Cardiac fibroblast (primary cell): ENCODE measurements around the gene MOCS3.

Experiments used
- DNase-seq, 2 donors: peaks; one replicate each; pipeline versions ENCODE4 v3.0.0 to v3.0.0-alpha.2; 2010; ENCODE audit warnings: low read depth in 2 of 2
- H3K4me3 ChIP-seq, 2 donors: replicated peaks in 1 of 2; 1 replicate in 1 of 2; 2 replicates in 1 of 2; pipeline ENCODE4 v1.5.1; 2011; ENCODE audit warnings: low read depth in 2 of 2, low read length in 2 of 2, mild to moderate bottlenecking in 2 of 2, moderate library complexity in 1 of 2
- TF ChIP-seq, protein P1 (sequence below): IDR thresholded peaks from one replicate; pipeline ENCODE4 v1.5.1; 2011; ENCODE audit warnings: low read depth, mild to moderate bottlenecking, low read length, inconsistent platforms

MOCS3 gene

DNA sequence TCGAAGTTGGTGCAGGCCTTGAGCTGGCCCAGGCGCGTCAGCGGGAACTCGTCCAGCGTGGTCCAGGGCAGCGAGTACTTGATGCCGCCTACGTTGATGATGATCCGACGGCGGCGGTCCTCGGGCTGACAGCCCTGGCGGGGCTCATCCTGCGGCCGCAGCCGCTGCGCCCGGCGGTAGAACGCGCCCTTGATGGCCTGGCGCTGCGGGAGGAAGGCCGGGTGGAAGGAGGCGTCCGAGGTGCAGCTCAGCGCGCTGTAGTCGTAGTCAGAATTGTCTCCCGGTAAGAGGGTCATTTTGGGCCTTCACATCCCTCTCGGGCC lies 51.4 kb downstream of the MOCS3 start:
- no peak for DNase-seq
- TF ChIP-seq, protein P1, sequence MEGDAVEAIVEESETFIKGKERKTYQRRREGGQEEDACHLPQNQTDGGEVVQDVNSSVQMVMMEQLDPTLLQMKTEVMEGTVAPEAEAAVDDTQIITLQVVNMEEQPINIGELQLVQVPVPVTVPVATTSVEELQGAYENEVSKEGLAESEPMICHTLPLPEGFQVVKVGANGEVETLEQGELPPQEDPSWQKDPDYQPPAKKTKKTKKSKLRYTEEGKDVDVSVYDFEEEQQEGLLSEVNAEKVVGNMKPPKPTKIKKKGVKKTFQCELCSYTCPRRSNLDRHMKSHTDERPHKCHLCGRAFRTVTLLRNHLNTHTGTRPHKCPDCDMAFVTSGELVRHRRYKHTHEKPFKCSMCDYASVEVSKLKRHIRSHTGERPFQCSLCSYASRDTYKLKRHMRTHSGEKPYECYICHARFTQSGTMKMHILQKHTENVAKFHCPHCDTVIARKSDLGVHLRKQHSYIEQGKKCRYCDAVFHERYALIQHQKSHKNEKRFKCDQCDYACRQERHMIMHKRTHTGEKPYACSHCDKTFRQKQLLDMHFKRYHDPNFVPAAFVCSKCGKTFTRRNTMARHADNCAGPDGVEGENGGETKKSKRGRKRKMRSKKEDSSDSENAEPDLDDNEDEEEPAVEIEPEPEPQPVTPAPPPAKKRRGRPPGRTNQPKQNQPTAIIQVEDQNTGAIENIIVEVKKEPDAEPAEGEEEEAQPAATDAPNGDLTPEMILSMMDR = no peak
- H3K4me3 ChIP-seq = no peak overlapping the region

DNA sequence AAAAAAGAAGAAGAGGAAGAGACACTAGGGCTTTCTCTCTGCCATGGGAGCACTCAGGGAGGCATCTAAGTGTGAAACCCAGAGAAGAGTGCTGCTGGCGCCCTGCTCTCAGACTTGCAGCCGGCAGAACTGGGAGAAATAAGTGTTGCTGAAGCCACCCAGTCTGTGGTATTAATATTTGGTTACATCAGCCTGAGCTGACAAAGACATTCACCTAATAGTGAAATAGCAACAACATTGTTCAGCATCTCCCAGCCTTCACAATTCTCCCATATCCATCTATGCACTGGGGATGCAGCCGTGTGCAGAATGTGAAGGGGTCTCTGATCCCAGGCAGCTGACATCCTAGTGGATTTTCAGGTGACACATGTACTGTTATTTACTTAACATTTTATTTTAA lies 52.3 kb downstream of the MOCS3 start:
- TF ChIP-seq, protein P1 = no peak
- no peak overlapping the region for H3K4me3 ChIP-seq
- no peak for DNase-seq

DNA sequence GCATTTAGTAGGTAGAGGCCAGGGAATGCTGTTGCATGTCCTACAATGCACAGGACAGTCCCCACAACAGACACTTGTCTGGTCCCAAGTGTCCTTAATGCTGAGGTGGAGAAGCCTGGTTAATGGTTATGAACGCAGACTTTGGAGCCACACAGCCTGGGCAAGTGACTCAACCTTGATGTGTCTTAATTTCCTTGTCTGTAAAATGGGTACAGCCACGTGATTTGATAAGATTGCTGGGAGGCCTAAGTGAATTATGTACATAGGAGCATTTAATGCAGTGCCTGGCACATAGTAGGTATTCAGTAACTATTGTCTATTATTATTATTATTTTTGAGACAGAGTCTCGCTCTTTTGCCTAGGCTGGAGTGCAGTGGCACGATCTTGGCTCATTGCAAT lies 52.9 kb downstream of the MOCS3 start:
- DNase-seq = no peak
- H3K4me3 ChIP-seq = no peak overlapping the region
- TF ChIP-seq, protein P1 = no peak

DNA sequence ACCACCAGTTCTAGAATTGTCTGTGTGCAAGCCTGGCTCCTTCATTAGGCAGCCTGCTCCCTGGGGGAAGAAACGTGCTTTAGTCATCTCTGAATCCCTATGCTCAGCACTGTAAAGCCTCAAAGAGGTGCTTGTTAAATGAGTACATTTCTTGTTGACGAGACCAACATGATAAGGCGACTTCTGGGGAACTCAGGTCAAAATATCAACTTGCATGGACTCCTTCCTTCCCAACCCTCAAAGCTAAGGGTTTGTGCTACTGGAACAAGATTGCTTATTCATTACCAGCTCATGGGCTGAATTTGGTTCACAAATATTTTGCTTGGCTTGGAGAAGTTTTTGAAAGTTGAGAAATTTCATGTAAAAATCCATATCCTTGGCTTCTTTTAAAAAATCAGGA lies 53.7 kb downstream of the MOCS3 start:
- TF ChIP-seq, protein P1 = no peak
- peak in 1 of 2 donors; percentile 60 for DNase-seq
- H3K4me3 ChIP-seq = no peak overlapping the region
